Parathyroid adenoma (tissue), 2 donors: ENCODE measurements around the gene DHRS1.

Experiments
- H2AFZ ChIP-seq: fragments of 300-600 bp; sonication (generic); one replicate; pipeline ENCODE4 v1.7.0; 2017; ENCODE audit warnings: antibody characterized with exemption, mild to moderate bottlenecking
- H3K27ac ChIP-seq: fragments of 300-600 bp; sonication (generic); one replicate; pipeline ENCODE4 v1.7.0; 2017
- H3K27me3 ChIP-seq: fragments of 300-600 bp; sonication (generic); one replicate; pipeline ENCODE4 v1.7.0; 2017; ENCODE audit warnings: low read length; ENCODE audit not compliant: control insufficient read depth, insufficient read depth
- H3K36me3 ChIP-seq: fragments of 300-600 bp; sonication (generic); one replicate; pipeline ENCODE4 v1.7.0; 2017; ENCODE audit warnings: low read length; ENCODE audit not compliant: control insufficient read depth, insufficient read depth
- H3K4me1 ChIP-seq: fragments of 300-600 bp; sonication (generic); one replicate; pipeline ENCODE4 v1.7.0; 2017; ENCODE audit warnings: control low read depth
- H3K4me2 ChIP-seq: fragments of 300-600 bp; sonication (generic); one replicate; pipeline ENCODE4 v1.7.0; 2017; ENCODE audit warnings: low read length
- H3K4me3 ChIP-seq: fragments of 300-600 bp; sonication (generic); one replicate; pipeline ENCODE4 v1.7.0; 2017; ENCODE audit warnings: low read depth, low read length
- H3K79me2 ChIP-seq: fragments of 300-600 bp; sonication (generic); one replicate; pipeline ENCODE4 v1.7.0; 2017; ENCODE audit warnings: control low read depth
- H3K9ac ChIP-seq: fragments of 300-600 bp; sonication (generic); one replicate; pipeline ENCODE4 v1.7.0; 2017; ENCODE audit warnings: mild to moderate bottlenecking
- H3K9me3 ChIP-seq: fragments of 300-600 bp; sonication (generic); one replicate; pipeline ENCODE4 v1.7.0; 2017; ENCODE audit warnings: low read length; ENCODE audit not compliant: control insufficient read depth
- CTCF ChIP-seq: fragments of 300-600 bp; sonication (generic); IDR thresholded peaks from one replicate; pipeline ENCODE4 v1.7.0; 2017; ENCODE audit warnings: antibody characterized with exemption, mild to moderate bottlenecking
- donor health status: primary hyperparathyroidism.

DHRS1 gene

GRCh38 chr14:24262821-24263733 lies 36.5 kb downstream of the DHRS1 start, which contains the start of gene TGM1:
TGM1 (minus strand) TSS chr14:24263177; CDS start chr14:24262352, 825 bp downstream.
- no peak within 1 kb of the TSS for H3K4me3 ChIP-seq
- no peak within 1 kb of the TSS for H3K9ac ChIP-seq

DNA sequence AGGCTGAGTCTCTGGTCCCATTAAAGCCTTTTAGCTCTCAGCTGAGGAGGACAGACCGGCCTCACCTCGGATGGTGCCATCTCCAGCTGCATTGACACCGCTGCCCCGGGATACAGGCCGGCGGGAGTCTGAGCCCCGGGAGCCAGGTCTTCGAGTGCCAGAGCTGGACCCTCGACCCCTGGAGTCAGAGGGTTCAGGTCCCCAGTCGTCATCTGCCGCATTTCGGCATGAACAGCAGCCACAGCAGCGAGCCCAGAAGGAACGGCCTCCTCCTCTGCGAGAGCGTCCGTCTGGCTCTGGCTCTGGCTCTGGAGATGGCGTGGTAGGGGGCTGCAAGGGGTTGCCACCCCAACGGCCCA lies 37.6 kb downstream of the DHRS1 start:
- no peaks in the 10 kb centered on the region for H3K27me3 ChIP-seq
- no peak overlapping the region for H3K4me2 ChIP-seq
- no peak overlapping the region for H3K27ac ChIP-seq
- no peak overlapping the region for H3K9ac ChIP-seq
- no peaks in the 10 kb centered on the region for H3K9me3 ChIP-seq
- no peaks in the 10 kb centered on the region for H3K79me2 ChIP-seq
- no peak overlapping the region for H3K4me3 ChIP-seq
- H3K36me3 ChIP-seq, result no peaks in the 10 kb centered on the region
- TF ChIP-seq CTCF, result no peak
- H2AFZ ChIP-seq, result no peak overlapping the region
- no peaks in the 10 kb centered on the region for H3K4me1 ChIP-seq

More at GRCh38 chr14:24262821-24263733, 36.5 kb downstream of the DHRS1 start, which contains the start of gene TGM1:
- H3K27ac ChIP-seq, result no peak within 1 kb of the TSS
- no peaks in the 10 kb centered on the region for H3K79me2 ChIP-seq
- H3K9me3 ChIP-seq, result no peaks in the 10 kb centered on the region
- no peak for TF ChIP-seq CTCF
- H3K4me2 ChIP-seq, result no peak within 1 kb of the TSS
- H2AFZ ChIP-seq, result no peak within 1 kb of the TSS
- H3K27me3 ChIP-seq, result no peaks in the 10 kb centered on the region
- H3K36me3 ChIP-seq, result no peaks in the 10 kb centered on the region
- H3K4me1 ChIP-seq, result no peaks in the 10 kb centered on the region

DNA sequence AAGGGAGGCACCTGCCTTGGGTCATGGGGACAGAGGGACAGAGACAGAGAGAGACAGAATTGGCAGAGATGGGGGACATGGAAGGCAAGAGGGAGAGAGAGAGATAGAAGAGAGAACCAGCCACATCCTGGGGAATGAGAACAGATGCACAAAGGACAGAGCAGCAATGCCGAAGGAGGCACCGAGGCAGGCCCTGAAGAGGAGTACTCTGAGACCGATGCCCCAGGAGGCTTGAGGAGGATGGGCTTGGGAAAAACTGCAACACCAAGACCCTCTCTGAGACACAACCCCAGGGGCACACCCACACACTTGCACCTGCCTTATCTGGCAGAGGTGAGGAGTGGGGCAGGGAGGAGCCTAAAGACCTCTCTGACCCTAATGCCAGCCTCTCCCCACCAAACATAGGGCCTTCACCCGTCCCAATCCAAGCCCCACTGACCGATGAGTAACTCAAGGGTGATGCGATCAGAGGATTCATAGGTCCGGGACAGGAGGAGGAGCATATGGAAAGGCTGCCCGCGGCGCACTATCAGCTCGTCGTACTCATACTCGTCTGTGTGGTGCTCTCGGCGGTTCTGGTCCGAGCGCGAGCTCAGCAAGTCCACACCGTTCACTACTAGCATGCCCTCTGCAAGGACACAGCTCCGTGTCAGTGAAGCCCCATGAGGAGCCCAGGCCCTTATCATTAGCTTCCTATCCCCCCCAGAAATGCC lies 38.2 kb downstream of the DHRS1 start:
- no peaks in the 10 kb centered on the region for H3K36me3 ChIP-seq
- H3K4me2 ChIP-seq, result no peak overlapping the region
- no peak overlapping the region for H3K4me3 ChIP-seq
- no peaks in the 10 kb centered on the region for H3K79me2 ChIP-seq
- no peak overlapping the region for H3K9ac ChIP-seq
- no peak overlapping the region for H2AFZ ChIP-seq
- H3K27ac ChIP-seq, result no peak overlapping the region
- H3K27me3 ChIP-seq, result no peaks in the 10 kb centered on the region
- no peaks in the 10 kb centered on the region for H3K4me1 ChIP-seq
- no peaks in the 10 kb centered on the region for H3K9me3 ChIP-seq
- TF ChIP-seq CTCF, result no peak

DNA sequence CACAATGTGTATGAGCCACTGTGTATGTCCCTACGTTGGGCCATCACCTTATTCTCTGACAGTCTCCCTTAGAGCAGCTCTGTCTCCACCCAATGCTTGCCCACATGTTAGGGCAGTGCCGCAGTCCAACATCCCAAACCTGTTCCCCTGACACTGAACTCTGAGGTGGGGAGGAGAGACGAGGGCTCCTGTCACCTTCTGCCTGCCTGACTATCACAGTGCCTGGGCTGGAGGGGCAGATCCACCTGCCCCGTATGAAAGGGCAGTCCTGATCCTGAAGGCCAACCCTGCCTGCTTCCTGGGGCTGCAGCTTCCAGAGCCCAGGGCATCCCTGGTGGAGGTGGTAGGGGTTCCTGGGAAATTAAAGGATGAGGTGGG lies 38.8 kb downstream of the DHRS1 start:
- H3K4me1 ChIP-seq, result no peaks in the 10 kb centered on the region
- H3K79me2 ChIP-seq, result no peaks in the 10 kb centered on the region
- H3K27ac ChIP-seq, result no peak overlapping the region
- H3K9me3 ChIP-seq, result no peaks in the 10 kb centered on the region
- TF ChIP-seq CTCF, result no peak
- H3K27me3 ChIP-seq, result no peaks in the 10 kb centered on the region
- H2AFZ ChIP-seq, result no peak overlapping the region
- H3K4me3 ChIP-seq, result no peak overlapping the region
- H3K4me2 ChIP-seq, result no peak overlapping the region
- no peaks in the 10 kb centered on the region for H3K36me3 ChIP-seq
- no peak overlapping the region for H3K9ac ChIP-seq
